ENCODE measurements around the gene HECTD1.
"Not testable (repeated sequence)": the region's sequence is repeated elsewhere in the genome, so short reads cannot be mapped to it uniquely, and the experiment has no call there.

Gene HECTD1

DNA sequence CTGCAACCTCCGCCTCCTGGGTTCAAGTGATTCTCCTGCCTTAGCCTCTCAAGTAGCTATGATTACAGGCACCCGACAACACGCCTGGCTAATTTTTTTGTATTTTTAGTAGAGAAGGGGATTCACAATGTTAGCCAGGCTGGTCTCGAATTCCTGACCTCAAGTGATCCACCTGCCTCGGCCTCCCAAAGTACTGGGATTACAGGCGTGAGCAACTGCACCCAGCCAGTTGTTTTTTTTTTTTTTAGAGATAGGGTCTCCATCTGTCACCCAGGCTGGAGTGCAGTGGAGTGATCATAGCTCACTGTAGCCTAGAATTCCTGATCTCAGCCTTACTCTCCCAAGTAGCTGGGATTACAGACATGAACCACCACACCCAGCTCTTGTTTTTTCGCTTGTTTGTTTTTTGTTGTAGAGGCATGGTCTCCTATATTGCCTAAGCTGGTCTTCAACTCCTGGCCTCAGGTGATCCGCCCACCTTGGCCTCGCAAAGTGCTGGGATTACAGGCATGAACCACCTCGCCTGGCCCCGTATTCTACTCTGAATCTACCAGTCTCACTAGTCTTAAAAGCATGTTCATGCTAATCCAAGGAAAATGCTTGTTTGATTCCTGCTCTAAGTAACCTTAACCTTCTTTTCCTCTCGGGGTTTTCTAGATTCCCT lies 149.8 kb downstream of the HECTD1 start:
- H3K27me3 ChIP-seq (ENCODE audit: control insufficient read depth, insufficient read depth, low read length): no peaks in the 10 kb centered on the region
- peaks cover 15% of the 10 kb centered on the region for H3K4me1 ChIP-seq (ENCODE audit: control insufficient read depth, low read depth, low read length)
- H3K36me3 ChIP-seq (ENCODE audit: control insufficient read depth, low read depth, low read length): no peaks in the 10 kb centered on the region
- no peak overlapping the region for H3K9ac ChIP-seq (ENCODE audit: low read length)
- no peaks in the 10 kb centered on the region for H3K9me3 ChIP-seq (ENCODE audit: control insufficient read depth, low read depth, low read length)
- no peak overlapping the region for H3K4me3 ChIP-seq (ENCODE audit: low read length)
- H3K27ac ChIP-seq (ENCODE audit: low read length): no peak overlapping the region

DNA sequence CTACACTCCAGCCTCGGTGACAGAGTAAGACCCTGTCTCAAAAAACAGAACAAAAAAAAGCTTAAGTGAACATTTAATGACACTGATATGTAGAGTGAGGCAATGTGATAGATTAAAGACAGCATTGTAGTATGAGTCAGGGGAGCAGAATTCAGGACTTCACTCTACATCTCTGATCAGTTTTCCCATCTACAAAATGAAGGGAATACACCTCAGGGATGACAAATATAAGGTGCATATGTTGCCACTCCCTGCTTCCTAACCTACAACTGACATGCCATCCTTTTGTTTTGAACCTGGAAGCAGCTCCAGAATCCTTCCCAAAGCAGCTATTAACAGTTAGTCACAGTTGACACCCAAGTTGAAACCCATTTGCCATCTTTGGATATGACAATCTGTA lies 150.6 kb downstream of the HECTD1 start:
- Histone ChIP-seq H3K36me3 (ENCODE audit: control insufficient read depth, low read depth, low read length) (no peaks in the 10 kb centered on the region), H3K4me3 (ENCODE audit: low read length) (no peak overlapping the region), H3K4me1 (ENCODE audit: control insufficient read depth, low read depth, low read length) (peaks cover 15% of the 10 kb centered on the region), H3K9me3 (ENCODE audit: control insufficient read depth, low read depth, low read length) (no peaks in the 10 kb centered on the region), H3K27ac (ENCODE audit: low read length) (no peak overlapping the region), H3K27me3 (ENCODE audit: control insufficient read depth, insufficient read depth, low read length) (no peaks in the 10 kb centered on the region), H3K9ac (ENCODE audit: low read length) (no peak overlapping the region)

DNA sequence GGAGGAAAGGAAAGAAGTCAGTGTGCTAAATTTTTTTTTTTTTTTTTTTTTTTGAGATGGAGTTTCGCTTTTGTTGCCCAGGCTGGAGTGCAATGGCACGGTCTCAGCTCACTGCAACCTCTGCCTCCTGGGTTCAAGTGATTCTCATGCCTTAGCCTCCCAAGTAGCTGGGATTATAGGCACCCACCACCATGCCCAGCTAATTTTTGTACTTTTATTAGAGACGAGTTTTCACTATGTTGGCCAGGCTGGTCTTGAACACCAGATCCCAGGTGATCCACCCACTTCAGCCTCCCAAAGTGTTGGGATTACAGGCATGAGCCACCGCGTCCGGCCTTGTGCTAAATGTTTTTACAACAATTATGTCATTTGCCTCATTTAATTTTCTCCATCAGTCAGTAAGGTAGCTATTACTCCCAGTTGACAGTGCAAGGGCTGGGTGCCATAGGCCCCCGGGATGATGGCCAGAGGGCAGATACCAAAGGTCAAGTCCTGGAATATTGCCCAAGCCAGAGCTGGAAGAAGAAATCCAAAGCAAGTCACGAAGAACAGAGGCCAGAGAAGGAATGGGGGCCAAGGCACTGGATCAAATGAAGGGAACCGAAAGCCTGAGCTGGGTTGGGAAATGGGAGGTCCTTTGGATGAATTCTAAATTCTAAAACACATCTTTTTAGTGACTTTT lies 154.5 kb downstream of the HECTD1 start:
- not testable (repeated sequence) for H3K9ac ChIP-seq (ENCODE audit: low read length); H3K27ac ChIP-seq (ENCODE audit: low read length); H3K4me1 ChIP-seq (ENCODE audit: control insufficient read depth, low read depth, low read length); H3K36me3 ChIP-seq (ENCODE audit: control insufficient read depth, low read depth, low read length); H3K9me3 ChIP-seq (ENCODE audit: control insufficient read depth, low read depth, low read length); H3K27me3 ChIP-seq (ENCODE audit: control insufficient read depth, insufficient read depth, low read length); H3K4me3 ChIP-seq (ENCODE audit: low read length)

DNA sequence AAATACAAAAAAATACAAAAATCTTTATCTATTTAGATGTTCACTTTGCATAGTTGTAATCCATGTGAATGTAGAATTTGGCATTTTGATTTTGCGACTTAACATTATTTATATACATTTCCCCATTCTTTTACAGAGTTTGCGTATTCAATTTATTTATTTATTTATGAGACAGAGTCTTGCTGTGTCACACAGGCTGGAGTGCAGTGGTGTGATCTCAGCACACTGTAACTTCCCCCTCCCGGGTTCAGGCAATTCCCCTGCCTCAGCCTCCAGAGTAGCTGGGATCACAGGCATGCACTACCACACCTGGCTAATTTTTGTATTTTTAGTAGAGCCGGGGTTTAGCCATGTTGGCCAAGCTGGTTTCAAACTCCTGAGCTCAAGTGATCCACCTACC lies 156.1 kb downstream of the HECTD1 start:
- no peak overlapping the region for H3K27ac ChIP-seq (ENCODE audit: low read length)
- H3K36me3 ChIP-seq (ENCODE audit: control insufficient read depth, low read depth, low read length): no peaks in the 10 kb centered on the region
- H3K4me3 ChIP-seq (ENCODE audit: low read length): no peak overlapping the region
- no peaks in the 10 kb centered on the region for H3K27me3 ChIP-seq (ENCODE audit: control insufficient read depth, insufficient read depth, low read length)
- H3K9me3 ChIP-seq (ENCODE audit: control insufficient read depth, low read depth, low read length): no peaks in the 10 kb centered on the region
- no peaks in the 10 kb centered on the region for H3K4me1 ChIP-seq (ENCODE audit: control insufficient read depth, low read depth, low read length)
- no peak overlapping the region for H3K9ac ChIP-seq (ENCODE audit: low read length)

DNA sequence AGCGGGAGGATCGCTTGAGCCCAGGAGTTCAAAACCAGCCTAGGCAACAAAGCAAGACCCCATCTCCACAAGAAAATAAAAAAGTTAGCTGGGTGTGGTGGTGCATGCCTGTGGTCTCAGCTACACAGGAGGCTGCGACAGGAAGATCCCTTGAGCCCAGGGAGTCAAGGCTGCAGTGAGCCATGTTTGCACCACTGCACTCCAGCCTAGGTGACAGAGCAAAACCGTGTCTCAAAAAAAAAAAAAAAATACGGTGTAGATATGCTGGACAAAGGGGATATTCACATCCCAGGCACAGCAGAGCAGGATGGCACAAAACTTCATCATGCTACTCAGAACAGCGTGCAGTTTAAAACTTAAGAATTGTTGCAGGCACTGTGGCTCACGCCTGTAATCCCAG lies 156.6 kb downstream of the HECTD1 start:
- H3K9me3 ChIP-seq (ENCODE audit: control insufficient read depth, low read depth, low read length): no peaks in the 10 kb centered on the region
- H3K4me1 ChIP-seq (ENCODE audit: control insufficient read depth, low read depth, low read length): no peaks in the 10 kb centered on the region
- no peaks in the 10 kb centered on the region for H3K27me3 ChIP-seq (ENCODE audit: control insufficient read depth, insufficient read depth, low read length)
- no peaks in the 10 kb centered on the region for H3K36me3 ChIP-seq (ENCODE audit: control insufficient read depth, low read depth, low read length)
- no peak overlapping the region for H3K27ac ChIP-seq (ENCODE audit: low read length)
- H3K4me3 ChIP-seq (ENCODE audit: low read length): no peak overlapping the region
- no peak overlapping the region for H3K9ac ChIP-seq (ENCODE audit: low read length)
